Mammary epithelial cell (primary cell): Measurements from ENCODE around the gene SHC2.

Source experiments
- EZH2 ChIP-seq: IDR thresholded peaks from 2 replicates; pipeline ENCODE4 v1.6.1; 2012; ENCODE audit warnings: low read length, inconsistent platforms, borderline replicate concordance
- TF ChIP-seq, protein P1 (sequence below), 2 donors: IDR thresholded peaks in 1 of 2; conservative IDR thresholded peaks in 1 of 2; 2 replicates each; pipeline ENCODE4 v1.5.1; 2011 to 2012; ENCODE audit warnings: inconsistent platforms in 2 of 2, low read length in 2 of 2, mild to moderate bottlenecking in 2 of 2, control low read depth in 1 of 2, low read depth in 1 of 2; ENCODE audit not compliant: insufficient read depth in 1 of 2; ENCODE audit errors: extremely low read depth in 1 of 2

DNA sequence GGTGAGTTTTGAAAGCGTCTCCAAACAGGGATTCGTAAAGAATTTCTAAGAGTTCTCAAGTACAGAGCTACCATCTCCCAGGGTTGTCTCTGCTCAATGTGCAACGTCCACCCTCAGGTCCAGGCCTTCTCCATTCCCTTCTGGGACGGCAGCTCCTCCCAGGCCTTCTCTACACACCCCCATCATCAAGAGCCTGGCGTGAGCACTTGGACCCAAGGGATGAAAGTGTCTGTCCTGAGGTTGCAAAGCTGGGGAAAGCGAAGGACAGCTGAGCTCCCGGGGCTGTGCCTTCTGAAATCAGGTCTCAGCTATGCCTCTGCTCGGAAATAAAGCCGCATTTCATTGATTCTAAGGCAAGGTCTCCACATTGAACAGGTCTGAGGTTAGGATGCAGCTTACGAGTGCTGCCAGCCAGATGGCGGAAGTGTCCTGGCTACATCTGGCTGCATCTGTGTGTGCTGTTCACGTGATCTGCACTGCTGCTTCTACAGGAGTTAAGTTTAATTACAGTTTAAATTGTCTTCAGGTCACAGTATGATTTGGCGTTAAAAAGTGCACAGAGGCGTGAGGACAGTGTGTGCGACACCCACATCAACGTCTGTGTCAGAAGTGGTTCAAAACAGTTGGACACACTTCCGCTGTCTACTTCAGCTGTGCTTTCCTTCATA lies 89.2 kb downstream of the SHC2 start:
- TF ChIP-seq, protein P1, sequence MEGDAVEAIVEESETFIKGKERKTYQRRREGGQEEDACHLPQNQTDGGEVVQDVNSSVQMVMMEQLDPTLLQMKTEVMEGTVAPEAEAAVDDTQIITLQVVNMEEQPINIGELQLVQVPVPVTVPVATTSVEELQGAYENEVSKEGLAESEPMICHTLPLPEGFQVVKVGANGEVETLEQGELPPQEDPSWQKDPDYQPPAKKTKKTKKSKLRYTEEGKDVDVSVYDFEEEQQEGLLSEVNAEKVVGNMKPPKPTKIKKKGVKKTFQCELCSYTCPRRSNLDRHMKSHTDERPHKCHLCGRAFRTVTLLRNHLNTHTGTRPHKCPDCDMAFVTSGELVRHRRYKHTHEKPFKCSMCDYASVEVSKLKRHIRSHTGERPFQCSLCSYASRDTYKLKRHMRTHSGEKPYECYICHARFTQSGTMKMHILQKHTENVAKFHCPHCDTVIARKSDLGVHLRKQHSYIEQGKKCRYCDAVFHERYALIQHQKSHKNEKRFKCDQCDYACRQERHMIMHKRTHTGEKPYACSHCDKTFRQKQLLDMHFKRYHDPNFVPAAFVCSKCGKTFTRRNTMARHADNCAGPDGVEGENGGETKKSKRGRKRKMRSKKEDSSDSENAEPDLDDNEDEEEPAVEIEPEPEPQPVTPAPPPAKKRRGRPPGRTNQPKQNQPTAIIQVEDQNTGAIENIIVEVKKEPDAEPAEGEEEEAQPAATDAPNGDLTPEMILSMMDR (conservative IDR thresholded peaks at IDR 0.05 in 1 of 2, IDR thresholded peaks at IDR 0.05 in 1 of 2; ENCODE audit: extremely low read depth in 1 of 2, insufficient read depth in 1 of 2, low read depth in 1 of 2, low read length in 2 of 2): no peak
- no peak for TF ChIP-seq EZH2
